ENCODE measurements around the gene FOXN3. TPM values are rescaled to one million over a fixed set of nuclear protein-coding genes. Genes with fewer than 3 reads are reported as not detected.

The FOXN3 gene
- total RNA-seq, 2 donors from 2014 or later, result 42.3 to 61.6 TPM

GRCh38 chr14:89369656-89370055, 47.4 kb downstream of the FOXN3 start:
- Histone ChIP-seq H3K4me1 (peaks cover 70% of the 10 kb centered on the region), H3K27me3 (no peaks in the 10 kb centered on the region), H3K27ac (peak overlapping the region in 2 of 4 donors; percentile 29 to 45), H3K4me3 (no peak overlapping the region), H3K9me3 (no peaks in the 10 kb centered on the region), H3K36me3 (replicated peaks in 1 of 2; ENCODE audit: insufficient read depth in 1 of 2, low read depth in 2 of 2) (no peaks in the 10 kb centered on the region)
- ATAC-seq (no peak), DNase-seq (no peak)
- 72 to 78% methylated on average over 4 of the region's 4 CpGs for WGBS, 2 donors
- intact Hi-C loops (cut with DNase I), result no loop called here
- TF ChIP-seq POLR2A (IDR thresholded peaks at IDR 0.05), result no peak
- TF ChIP-seq CTCF (IDR thresholded peaks at IDR 0.05), result no peak

GRCh38 chr14:89368490-89369477, 48.2 kb downstream of the FOXN3 start:
- ATAC-seq (peak; percentile 64), DNase-seq (peak in 3 of 4 donors; percentile 33 to 62 (median 46))
- H3K27ac ChIP-seq, result peak overlapping the region; percentile 29 to 68 (median 42)
- intact Hi-C loops (cut with DNase I), result no loop called here
- TF ChIP-seq POLR2A (IDR thresholded peaks at IDR 0.05), result no peak
- peak in 2 of 7 experiments; percentile 3 to 6 for TF ChIP-seq CTCF (IDR thresholded peaks at IDR 0.05)
- H3K36me3 ChIP-seq (replicated peaks in 1 of 2; ENCODE audit: insufficient read depth in 1 of 2, low read depth in 2 of 2), result no peaks in the 10 kb centered on the region
- WGBS, 2 donors, result 33 to 35% methylated on average over 11 to 12 of the region's 12 CpGs
- H3K4me1 ChIP-seq, result peaks cover 76% of the 10 kb centered on the region
- no peaks in the 10 kb centered on the region for H3K9me3 ChIP-seq
- no peak overlapping the region for H3K4me3 ChIP-seq
- H3K27me3 ChIP-seq, result no peaks in the 10 kb centered on the region

- ATAC-seq (no peak), DNase-seq (no peak)
- Histone ChIP-seq H3K36me3 (replicated peaks in 1 of 2; ENCODE audit: insufficient read depth in 1 of 2, low read depth in 2 of 2) (no peaks in the 10 kb centered on the region), H3K4me1 (peaks cover 82% of the 10 kb centered on the region), H3K27ac (peak overlapping the region in 3 of 4 donors; percentile 45 to 68 (median 68)), H3K9me3 (no peaks in the 10 kb centered on the region), H3K4me3 (no peak overlapping the region), H3K27me3 (no peaks in the 10 kb centered on the region)
- intact Hi-C loops (cut with DNase I), result no loop called here
- no peak for TF ChIP-seq POLR2A (IDR thresholded peaks at IDR 0.05)
- no peak for TF ChIP-seq CTCF (IDR thresholded peaks at IDR 0.05)
- WGBS, 2 donors, result 40 to 56% methylated on average over 8 of the region's 8 CpGs
These were observed 49.3 kb downstream of the FOXN3 start for GRCh38 chr14:89367779-89368120.

GRCh38 chr14:89366864-89367778, 49.9 kb downstream of the FOXN3 start:
- WGBS, 2 donors, result 25 to 26% methylated on average over 19 of the region's 19 CpGs
- H3K4me1 ChIP-seq, result peaks cover 83% of the 10 kb centered on the region
- no peak for TF ChIP-seq POLR2A (IDR thresholded peaks at IDR 0.05)
- TF ChIP-seq CTCF (IDR thresholded peaks at IDR 0.05), result no peak
- H3K4me3 ChIP-seq, result no peak overlapping the region
- H3K27me3 ChIP-seq, result no peaks in the 10 kb centered on the region
- intact Hi-C loops (cut with DNase I), result no loop called here
- H3K9me3 ChIP-seq, result no peaks in the 10 kb centered on the region
- H3K36me3 ChIP-seq (replicated peaks in 1 of 2; ENCODE audit: insufficient read depth in 1 of 2, low read depth in 2 of 2), result no peaks in the 10 kb centered on the region
- DNase-seq, result peak in 1 of 4 donors; percentile 42
- ATAC-seq, result peak; percentile 50
- peak overlapping the region in 3 of 4 donors; percentile 45 to 68 (median 68) for H3K27ac ChIP-seq
